Testis (tissue), 2 donors: ENCODE measurements around the gene COL4A2.

Experiments
- POLR2A ChIP-seq: fragments of 450-650 bp; IDR thresholded peaks from one replicate; pipeline ENCODE4 v1.6.1; 2017; ENCODE audit warnings: antibody characterized with exemption, mild to moderate bottlenecking, moderate library complexity
- TF ChIP-seq, protein P1 (sequence below), 3 experiments: fragments of 450-650 bp in 2 of 3; fragments of 200-600 bp in 1 of 3; sonication (generic) in 1 of 3; IDR thresholded peaks; one replicate each; pipeline ENCODE4 v1.5.1; 2016 to 2019; ENCODE audit warnings: antibody characterized with exemption in 3 of 3, mild to moderate bottlenecking in 2 of 3, moderate library complexity in 1 of 3

DNA sequence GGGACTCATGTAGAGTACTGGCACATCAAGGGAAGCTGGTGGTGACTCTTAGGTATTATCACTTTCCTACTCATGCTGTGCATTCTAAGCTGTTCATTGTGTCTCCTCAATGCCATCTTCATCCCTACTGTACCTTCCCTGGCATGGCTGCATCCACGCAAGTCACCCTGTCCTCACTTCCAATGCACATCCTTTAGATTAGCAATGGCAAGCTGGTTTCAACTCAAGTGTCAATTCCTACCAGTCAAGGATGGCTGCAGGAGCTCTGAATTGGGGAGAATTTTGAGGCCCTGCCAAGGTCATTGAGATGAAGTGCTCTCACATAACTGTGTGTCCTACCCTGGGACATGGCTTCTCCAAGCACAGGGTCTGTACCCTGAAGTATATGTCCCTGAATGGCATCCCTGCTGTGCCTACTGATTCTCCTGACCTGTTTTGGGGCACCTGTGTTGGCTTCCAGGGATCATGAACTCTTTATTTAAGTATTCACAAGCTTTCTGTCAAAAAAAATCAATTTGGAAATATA lies 24.7 kb upstream of the COL4A2 start:
- no peak for TF ChIP-seq POLR2A
- TF ChIP-seq, protein P1, sequence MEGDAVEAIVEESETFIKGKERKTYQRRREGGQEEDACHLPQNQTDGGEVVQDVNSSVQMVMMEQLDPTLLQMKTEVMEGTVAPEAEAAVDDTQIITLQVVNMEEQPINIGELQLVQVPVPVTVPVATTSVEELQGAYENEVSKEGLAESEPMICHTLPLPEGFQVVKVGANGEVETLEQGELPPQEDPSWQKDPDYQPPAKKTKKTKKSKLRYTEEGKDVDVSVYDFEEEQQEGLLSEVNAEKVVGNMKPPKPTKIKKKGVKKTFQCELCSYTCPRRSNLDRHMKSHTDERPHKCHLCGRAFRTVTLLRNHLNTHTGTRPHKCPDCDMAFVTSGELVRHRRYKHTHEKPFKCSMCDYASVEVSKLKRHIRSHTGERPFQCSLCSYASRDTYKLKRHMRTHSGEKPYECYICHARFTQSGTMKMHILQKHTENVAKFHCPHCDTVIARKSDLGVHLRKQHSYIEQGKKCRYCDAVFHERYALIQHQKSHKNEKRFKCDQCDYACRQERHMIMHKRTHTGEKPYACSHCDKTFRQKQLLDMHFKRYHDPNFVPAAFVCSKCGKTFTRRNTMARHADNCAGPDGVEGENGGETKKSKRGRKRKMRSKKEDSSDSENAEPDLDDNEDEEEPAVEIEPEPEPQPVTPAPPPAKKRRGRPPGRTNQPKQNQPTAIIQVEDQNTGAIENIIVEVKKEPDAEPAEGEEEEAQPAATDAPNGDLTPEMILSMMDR (IDR thresholded peaks at IDR 0.05), result no peak
